Tibial nerve (tissue), 4 donors: ENCODE data around the gene DCAF8L2.

Experiments used
- EP300 ChIP-seq, 2 donors: sonication (generic); formaldehyde crosslinking; IDR thresholded peaks; one replicate each; pipeline ENCODE4 v1.6.1; 2017; ENCODE audit warnings: antibody characterized with exemption in 2 of 2, mild to moderate bottlenecking in 1 of 2
- POLR2A ChIP-seq, 2 donors: fragments of 450-650 bp; IDR thresholded peaks; one replicate each; pipeline ENCODE4 v1.6.1; 2017; ENCODE audit warnings: antibody characterized with exemption in 2 of 2, mild to moderate bottlenecking in 2 of 2, moderate library complexity in 2 of 2
- TF ChIP-seq, protein P1 (sequence below), 5 experiments: fragments of 200-600 bp in 3 of 5; fragments of 450-650 bp in 2 of 5; sonication (generic) in 3 of 5; IDR thresholded peaks; one replicate each; pipeline ENCODE4 v1.5.1; 2016 to 2019; ENCODE audit warnings: antibody characterized with exemption in 5 of 5, mild to moderate bottlenecking in 3 of 5, moderate library complexity in 2 of 5

- TF ChIP-seq, protein P1, sequence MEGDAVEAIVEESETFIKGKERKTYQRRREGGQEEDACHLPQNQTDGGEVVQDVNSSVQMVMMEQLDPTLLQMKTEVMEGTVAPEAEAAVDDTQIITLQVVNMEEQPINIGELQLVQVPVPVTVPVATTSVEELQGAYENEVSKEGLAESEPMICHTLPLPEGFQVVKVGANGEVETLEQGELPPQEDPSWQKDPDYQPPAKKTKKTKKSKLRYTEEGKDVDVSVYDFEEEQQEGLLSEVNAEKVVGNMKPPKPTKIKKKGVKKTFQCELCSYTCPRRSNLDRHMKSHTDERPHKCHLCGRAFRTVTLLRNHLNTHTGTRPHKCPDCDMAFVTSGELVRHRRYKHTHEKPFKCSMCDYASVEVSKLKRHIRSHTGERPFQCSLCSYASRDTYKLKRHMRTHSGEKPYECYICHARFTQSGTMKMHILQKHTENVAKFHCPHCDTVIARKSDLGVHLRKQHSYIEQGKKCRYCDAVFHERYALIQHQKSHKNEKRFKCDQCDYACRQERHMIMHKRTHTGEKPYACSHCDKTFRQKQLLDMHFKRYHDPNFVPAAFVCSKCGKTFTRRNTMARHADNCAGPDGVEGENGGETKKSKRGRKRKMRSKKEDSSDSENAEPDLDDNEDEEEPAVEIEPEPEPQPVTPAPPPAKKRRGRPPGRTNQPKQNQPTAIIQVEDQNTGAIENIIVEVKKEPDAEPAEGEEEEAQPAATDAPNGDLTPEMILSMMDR (IDR thresholded peaks at IDR 0.05) = no peak
- no peak for TF ChIP-seq POLR2A (IDR thresholded peaks at IDR 0.05)
- no peak for TF ChIP-seq EP300 (IDR thresholded peaks at IDR 0.05)
Measured at GRCh38 chrX:27675493-27675892, 85.3 kb downstream of the DCAF8L2 start.
